GM18861 (cell line): Measurements from ENCODE around the gene CD74.
"Not testable (repeated sequence)": the region's sequence is repeated elsewhere in the genome, so short reads cannot be mapped to it uniquely, and the experiment has no call there.

ENCODE experiments used
- ATAC-seq: cut with Tn5 transposase; IDR thresholded peaks from one replicate; pipeline ENCODE4 v1.9.1; 2021; ENCODE audit not compliant: unreplicated experiment

The CD74 gene

GRCh38 chr5:150412319-150413175, at the start of gene CD74:
Gene CD74 (minus strand): TSS chr5:150412910. CDS start chr5:150412749, 161 bp downstream.
- ATAC-seq: peak; percentile 60

GRCh38 chr5:150461231-150461630, 48.5 kb upstream of the CD74 start:
- peak; percentile 65 for ATAC-seq

GRCh38 chr5:150460781-150461180, 48.1 kb upstream of the CD74 start:
- ATAC-seq: no peak

- peak; percentile 67 for ATAC-seq
These were observed 46.3 kb upstream of the CD74 start for GRCh38 chr5:150458802-150459557.

GRCh38 chr5:150457562-150458240, 45.0 kb upstream of the CD74 start:
- no peak for ATAC-seq

- ATAC-seq: no peak
These were observed 44.4 kb upstream of the CD74 start for GRCh38 chr5:150457121-150457520.

GRCh38 chr5:150454492-150455229, 42.0 kb upstream of the CD74 start:
- ATAC-seq: no peak

- not testable (repeated sequence) for ATAC-seq
These were observed 41.3 kb upstream of the CD74 start for GRCh38 chr5:150454027-150454426.

- ATAC-seq: no peak
These were observed 40.2 kb upstream of the CD74 start for GRCh38 chr5:150452914-150453313.

- no peak for ATAC-seq
These were observed 38.9 kb upstream of the CD74 start for GRCh38 chr5:150451594-150451993.

GRCh38 chr5:150449517-150450339, 37.0 kb upstream of the CD74 start, which contains the start of gene RPS14:
Gene RPS14 (minus strand): TSS chr5:150449739. CDS start chr5:150447733, 2,006 bp downstream.
- peak; percentile 91 for ATAC-seq

- peak; percentile 21 for ATAC-seq
These were observed 36.3 kb upstream of the CD74 start for GRCh38 chr5:150448952-150449516.

GRCh38 chr5:150448334-150448733, 35.6 kb upstream of the CD74 start:
- ATAC-seq: no peak

- no peak for ATAC-seq
These were observed 34.5 kb upstream of the CD74 start for GRCh38 chr5:150447188-150447587.

- no peak for ATAC-seq
These were observed 33.9 kb upstream of the CD74 start for GRCh38 chr5:150446583-150446982.

GRCh38 chr5:150446088-150446487, 33.4 kb upstream of the CD74 start:
- no peak for ATAC-seq

GRCh38 chr5:150444770-150445169, 32.1 kb upstream of the CD74 start:
- no peak for ATAC-seq

- no peak for ATAC-seq
These were observed 30.7 kb upstream of the CD74 start for GRCh38 chr5:150443242-150444075.

GRCh38 chr5:150442699-150443080, 30.0 kb upstream of the CD74 start:
- ATAC-seq: no peak
